AG04450 (cell line): Measurements from ENCODE around the gene CUL1. TPM values are rescaled to one million over a fixed set of nuclear protein-coding genes. Genes with fewer than 3 reads are reported as not detected.

Experiments used
- CTCF ChIA-PET: fragments of 300-600, 350-600 bp; formaldehyde crosslinking; extraction: SDS; loops from one replicate; lab custom pipeline; 2022; ENCODE audit warnings: antibody characterized with exemption, inconsistent platforms; lab: Charles Lee
- POLR2A ChIA-PET: fragments of 350-600 bp; formaldehyde crosslinking; extraction: SDS; loops from one replicate; lab custom pipeline; 2021; ENCODE audit warnings: antibody characterized with exemption, inconsistent platforms; lab: Yijun Ruan, JAX
- DNase-seq: peaks from one replicate; pipeline ENCODE4 v3.0.0-alpha.2; 2011; ENCODE audit warnings: low read depth, low spot score
- H3K27ac ChIP-seq: one replicate; pipeline ENCODE4 v1.5.1; 2012; ENCODE audit warnings: low read depth, low read length, control low read depth
- H3K27me3 ChIP-seq: one replicate; pipeline ENCODE4 v1.6.0; 2012; ENCODE audit warnings: low read length; ENCODE audit not compliant: control insufficient read depth, insufficient read depth
- H3K4me3 ChIP-seq: 2 replicates; pipeline ENCODE4 v1.5.1; 2011; ENCODE audit warnings: mild to moderate bottlenecking, low read depth, low read length, control low read depth
- H3K9me3 ChIP-seq: 2 replicates; pipeline ENCODE4 v1.5.1; 2012; ENCODE audit warnings: low read length; ENCODE audit not compliant: control insufficient read depth, insufficient read depth
- CTCF ChIP-seq: IDR thresholded peaks from 2 replicates; pipeline ENCODE4 v1.5.1; 2011; ENCODE audit warnings: low read depth, low read length, control low read depth, inconsistent platforms
- polyA plus RNA-seq: library from polyadenylated mRNA; depleted of rRNA; stranded (reverse); fragments of >200 nt; gene quantifications from 2 replicates; pipeline ENCODE4 v1.2.3, GENCODE V29; 2011

CUL1 gene
- polyA plus RNA-seq, 1 experiment, result 56.8 TPM

DNA sequence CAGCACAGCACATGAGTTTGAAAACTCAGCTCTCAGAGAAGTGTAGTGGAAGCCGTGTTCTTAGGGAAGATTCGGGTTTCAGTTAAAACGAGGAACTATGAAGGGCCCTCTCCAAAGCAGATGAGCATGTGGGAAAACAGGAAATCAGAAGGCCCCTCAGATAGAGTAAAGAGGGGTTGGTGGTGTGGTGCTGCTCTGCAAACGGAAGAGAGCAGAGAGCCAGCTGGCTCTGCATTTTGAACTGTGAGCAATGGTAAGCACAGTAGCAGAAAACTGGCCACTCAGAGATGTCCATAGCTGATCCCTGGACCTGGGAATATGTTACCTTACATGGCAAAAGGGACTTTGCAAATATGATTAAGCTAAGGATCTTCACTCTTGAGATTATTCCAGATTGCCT, 27.9 kb upstream of the CUL1 start:
- no peak for TF ChIP-seq CTCF
- no peak for DNase-seq
- Histone ChIP-seq H3K27ac (peak overlapping the region; percentile 2), H3K27me3 (no peaks in the 10 kb centered on the region), H3K9me3 (peaks cover 3% of the 10 kb centered on the region; the same call in 1 of the 2 replicates), H3K4me3 (no peak overlapping the region)
- CTCF ChIA-PET, result no interaction called here
- POLR2A ChIA-PET, result no interaction called here

GRCh38 chr7:148672041-148672440, 26.7 kb upstream of the CUL1 start:
- Histone ChIP-seq H3K27ac (no peak overlapping the region), H3K27me3 (no peaks in the 10 kb centered on the region), H3K9me3 (peaks cover 3% of the 10 kb centered on the region; the same call in 1 of the 2 replicates), H3K4me3 (no peak overlapping the region)
- no peak for DNase-seq
- TF ChIP-seq CTCF, result no peak
- POLR2A ChIA-PET, result no interaction called here
- CTCF ChIA-PET, result interaction anchor here (1.2 kb wide), 1 partner anchor 292 kb away, joined by 3 read pairs; no protein-coding TSS in a partner anchor

DNA sequence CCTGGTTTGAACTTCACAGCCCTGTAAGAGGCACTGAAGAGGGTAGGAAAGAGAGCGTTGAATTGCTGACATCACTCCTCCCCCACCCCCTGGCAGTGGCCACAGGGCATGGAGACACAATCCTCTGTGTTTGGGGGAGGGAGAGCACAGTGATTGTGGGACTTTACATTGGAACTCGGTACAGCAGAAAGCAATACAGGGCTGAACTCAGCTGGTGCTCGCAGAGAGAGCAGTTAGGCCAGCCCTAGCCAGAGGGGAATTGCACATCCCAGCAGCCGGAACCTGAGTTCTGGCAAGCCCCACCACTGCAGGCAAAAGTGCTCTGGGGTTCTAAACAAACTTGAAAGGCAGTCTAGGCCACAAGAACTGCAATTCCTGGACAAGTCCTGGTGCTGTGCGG, 24.0 kb upstream of the CUL1 start:
- Histone ChIP-seq H3K4me3 (no peak overlapping the region), H3K9me3 (peaks cover 3% of the 10 kb centered on the region; the same call in 1 of the 2 replicates), H3K27me3 (no peaks in the 10 kb centered on the region), H3K27ac (no peak overlapping the region)
- no peak for TF ChIP-seq CTCF
- CTCF ChIA-PET, result no interaction called here
- POLR2A ChIA-PET, result no interaction called here
- DNase-seq, result no peak

DNA sequence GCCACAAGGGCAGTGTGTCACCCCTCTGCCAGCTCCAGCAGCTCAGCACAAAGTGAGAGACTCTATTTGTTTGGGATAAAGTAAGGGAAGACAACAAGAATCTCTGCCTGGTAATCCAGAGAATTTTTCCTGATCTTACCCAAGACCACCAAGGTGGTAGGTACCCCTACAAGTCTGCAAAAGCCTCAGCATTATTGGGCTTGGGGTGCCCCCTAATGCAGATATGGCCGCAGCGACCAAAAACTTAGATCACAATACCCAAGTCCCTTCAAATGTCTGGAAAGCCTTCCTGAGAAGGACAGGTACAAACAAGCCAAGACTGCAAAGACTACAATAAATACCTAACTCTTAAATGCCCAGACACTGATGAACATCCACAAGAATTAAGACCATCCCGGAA, 22.4 kb upstream of the CUL1 start:
- ChIA-PET POLR2A (no interaction called here), CTCF (no interaction called here)
- TF ChIP-seq CTCF, result no peak
- Histone ChIP-seq H3K4me3 (no peak overlapping the region), H3K9me3 (peaks cover 3% of the 10 kb centered on the region; the same call in 1 of the 2 replicates), H3K27me3 (no peaks in the 10 kb centered on the region), H3K27ac (no peak overlapping the region)
- no peak for DNase-seq

DNA sequence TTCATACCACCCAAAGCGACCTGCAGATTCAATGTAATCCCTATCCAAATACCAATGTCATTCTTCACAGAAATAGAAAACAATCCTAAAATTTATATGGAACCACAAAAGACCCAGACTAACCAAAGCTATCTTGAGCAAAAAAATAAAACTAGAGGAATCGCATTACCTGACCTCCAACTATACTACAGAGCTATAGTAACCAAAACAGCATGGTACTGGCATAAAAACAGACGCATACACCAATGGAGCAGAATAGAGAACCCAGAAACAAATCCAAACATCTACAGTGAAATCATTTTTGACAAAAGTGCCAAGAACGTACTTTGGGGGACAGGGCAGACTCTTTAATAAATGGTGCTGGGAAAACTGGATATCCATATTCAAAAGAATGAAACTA, 16.9 kb upstream of the CUL1 start:
- Histone ChIP-seq H3K27ac (no peak overlapping the region), H3K9me3 (no peaks in the 10 kb centered on the region), H3K27me3 (no peaks in the 10 kb centered on the region), H3K4me3 (no peak overlapping the region)
- POLR2A ChIA-PET, result no interaction called here
- DNase-seq, result no peak
- TF ChIP-seq CTCF, result no peak
- CTCF ChIA-PET, result no interaction called here
